SK-N-MC (cell line): ENCODE results near the gene TXN2.

Experiments used
- EZH2 ChIP-seq: fragments of 200-600 bp; sonication (generic); IDR thresholded peaks from one replicate; pipeline ENCODE4 v1.6.1; 2017; ENCODE audit warnings: antibody characterized with exemption
- FOXP2 ChIP-seq: optimal IDR thresholded peaks from 2 replicates; pipeline ENCODE3; 2011; ENCODE audit warnings: mild to moderate bottlenecking, moderate library complexity; ENCODE audit not compliant: insufficient read depth; ENCODE audit errors: extremely low read length, control extremely low read depth
- POLR2AphosphoS5 ChIP-seq: IDR thresholded peaks from 2 replicates; pipeline ENCODE4 v1.6.1; 2012; ENCODE audit warnings: mild to moderate bottlenecking, low read depth, low read length, borderline replicate concordance

GRCh38 chr22:36507518-36508010 is 26.1 kb upstream of the TXN2 start:
- TF ChIP-seq EZH2 (no peak), POLR2AphosphoS5 (no peak), FOXP2 (no peak)
